A549 (cell line): ENCODE results near the gene CTDSPL. TPM values are rescaled to one million over a fixed set of nuclear protein-coding genes. Genes with fewer than 3 reads are reported as not detected.

ENCODE experiments used
- ATAC-seq, 2 experiments: fragments of 200-7000 bp in 1 of 2; fragments of >200 bp in 1 of 2; cut with Nextera tagmentation in 1 of 2; cut with Tn5 transposase in 1 of 2; 3 replicates each; pipeline versions ENCODE4 v1.8.0 to v1.9.1; 2018 to 2020; ENCODE audit warnings: mild to moderate bottlenecking in 1 of 2, moderate library complexity in 1 of 2
- CTCF ChIA-PET: fragments of 300-600 bp; sonication (Branson Sonifier 250); formaldehyde crosslinking; extraction: SDS; loops from one replicate; lab custom pipeline; 2021; ENCODE audit warnings: antibody characterized with exemption, inconsistent platforms; lab: Yijun Ruan, JAX
- POLR2A ChIA-PET: fragments of 350-600 bp; formaldehyde crosslinking; extraction: SDS; loops from one replicate; lab custom pipeline; 2021; ENCODE audit warnings: antibody characterized with exemption, inconsistent platforms; lab: Yijun Ruan, JAX
- DNase-seq, 2 experiments: peaks; one replicate each; pipeline versions ENCODE4 v3.0.0 to v3.0.0-alpha.2; 2011 to 2016; ENCODE audit warnings: low read depth in 1 of 2, low spot score in 1 of 2
- FAIRE-seq: peaks from 2 replicates; lab custom pipeline; 2011; peaks lifted over from hg19 to GRCh38; lab: Jason Lieb, UNC
- H3K27ac ChIP-seq, 2 experiments: fragments of >200 bp; sonication (Bioruptor Twin); formaldehyde crosslinking; 3 replicates each; pipeline ENCODE4 v1.5.1; 2016 to 2017
- H3K4me1 ChIP-seq: fragments of >200 bp; sonication (Bioruptor Twin); formaldehyde crosslinking; 3 replicates; pipeline ENCODE4 v1.6.1; 2016
- H3K4me2 ChIP-seq: fragments of >200 bp; sonication (Bioruptor Twin); formaldehyde crosslinking; 3 replicates; pipeline ENCODE4 v1.6.1; 2016
- H3K4me3 ChIP-seq: fragments of >200 bp; sonication (Bioruptor Twin); formaldehyde crosslinking; 3 replicates; pipeline ENCODE4 v1.5.1; 2016
- H3K9me3 ChIP-seq: fragments of >200 bp; sonication (Bioruptor Twin); formaldehyde crosslinking; 3 replicates; pipeline ENCODE4 v1.6.1; 2016
- CHD2 ChIP-seq: fragments of 150-350 bp; IDR thresholded peaks from 2 replicates; pipeline ENCODE4 v1.6.1; 2014; ENCODE audit warnings: low read length; ENCODE audit not compliant: partially characterized antibody
- EHMT2 ChIP-seq: fragments of 200-600 bp; sonication (generic); IDR thresholded peaks from 2 replicates; pipeline ENCODE4 v1.6.1; 2016; ENCODE audit warnings: antibody characterized with exemption, low read depth, mild to moderate bottlenecking, moderate library complexity
- FOXS1 ChIP-seq: fragments of 250-450 bp; sonication (Bioruptor Pico); IDR thresholded peaks from 2 replicates; pipeline ENCODE4 v1.5.0; 2020; ENCODE audit warnings: mild to moderate bottlenecking, moderate library complexity
- GATA3 ChIP-seq: IDR thresholded peaks from 2 replicates; pipeline ENCODE4 v1.6.1; 2012; ENCODE audit warnings: borderline replicate concordance
- HOXB13 ChIP-seq: fragments of 250-450 bp; sonication (Bioruptor Pico); IDR thresholded peaks from 2 replicates; pipeline ENCODE4 v1.5.0; 2020; ENCODE audit warnings: low read depth, mild to moderate bottlenecking, moderate library complexity
- KDM5A ChIP-seq: fragments of 200-600 bp; sonication (generic); IDR thresholded peaks from 2 replicates; pipeline ENCODE4 v1.6.1; 2016; ENCODE audit warnings: antibody characterized with exemption, mild to moderate bottlenecking
- NFE2L2 ChIP-seq: fragments of 150-350 bp; conservative IDR thresholded peaks from 2 replicates; pipeline ENCODE4 v1.6.1; 2014; ENCODE audit warnings: low read length
- NPAS2 ChIP-seq: fragments of 250-450 bp; sonication (Bioruptor Pico); IDR thresholded peaks from 2 replicates; pipeline ENCODE4 v1.8.0; 2022; ENCODE audit warnings: mild to moderate bottlenecking, moderate library complexity, borderline replicate concordance
- NR3C1 ChIP-seq: fragments of >200 bp; sonication (Bioruptor Twin); formaldehyde crosslinking; IDR thresholded peaks from 3 replicates; pipeline ENCODE4 v1.6.1; 2017
- PHF8 ChIP-seq: fragments of 200-600 bp; sonication (generic); IDR thresholded peaks from 2 replicates; pipeline ENCODE4 v1.6.1; 2016; ENCODE audit warnings: low read depth, mild to moderate bottlenecking, antibody characterized with exemption, moderate library complexity, borderline replicate concordance
- POLR2A ChIP-seq: IDR thresholded peaks from 2 replicates; pipeline ENCODE4 v1.6.1; 2012; ENCODE audit warnings: mild to moderate bottlenecking, low read length
- POLR2AphosphoS2 ChIP-seq: conservative IDR thresholded peaks from 2 replicates; pipeline ENCODE4 v1.6.1; 2012; ENCODE audit warnings: low read length, improper control_type of control experiment, inconsistent platforms
- RARB ChIP-seq: fragments of 250-450 bp; sonication (Bioruptor Pico); IDR thresholded peaks from 2 replicates; pipeline ENCODE4 v1.8.0; 2021; ENCODE audit warnings: mild to moderate bottlenecking, moderate library complexity
- RCOR1 ChIP-seq: fragments of 150-350 bp; IDR thresholded peaks from 2 replicates; pipeline ENCODE4 v1.6.1; 2014; ENCODE audit warnings: antibody characterized with exemption, low read length, low read depth
- SMC3 ChIP-seq: fragments of >200 bp; sonication (Bioruptor Twin); formaldehyde crosslinking; IDR thresholded peaks from 3 replicates; pipeline ENCODE4 v1.6.1; 2018; ENCODE audit warnings: inconsistent platforms
- TFCP2L1 ChIP-seq: fragments of 250-450 bp; sonication (Bioruptor Pico); IDR thresholded peaks from 2 replicates; pipeline ENCODE4 v1.5.0; 2021; ENCODE audit warnings: mild to moderate bottlenecking
- ZC3H11A ChIP-seq: fragments of 450-650 bp; IDR thresholded peaks from 2 replicates; pipeline ENCODE4 v1.6.1; 2014; ENCODE audit warnings: antibody characterized with exemption, mild to moderate bottlenecking
- ZFP36 ChIP-seq: fragments of 450-650 bp; IDR thresholded peaks from 2 replicates; pipeline ENCODE4 v1.6.1; 2014; ENCODE audit warnings: borderline replicate concordance; ENCODE audit not compliant: partially characterized antibody
- ZNF302 ChIP-seq: fragments of 250-450 bp; sonication (Bioruptor Pico); IDR thresholded peaks from 2 replicates; pipeline ENCODE4 v1.9.0; 2021; ENCODE audit warnings: inconsistent platforms, mild to moderate bottlenecking, moderate library complexity
- WGBS: methylation state at CpG from one replicate; pipeline ENCODE4 v1.1.6; 2017; ENCODE audit errors: missing lambda C conversion rate; 5-methylcytosine and 5-hydroxymethylcytosine counted together
- polyA plus RNA-seq, 4 experiments: library from polyadenylated mRNA; depleted of rRNA in 3 of 4; stranded (reverse); fragments of >200 nt; fragmentation: RNase III in 1 of 4; extraction: RNeasy Plus Mini Kit Qiagen cat#74134 plus additional on column Dnase treatment in 1 of 4; gene quantifications; 2 replicates in 3 of 4; 3 replicates in 1 of 4; pipeline ENCODE4 v1.2.3, GENCODE V29; 2011 to 2017
- TF ChIP-seq, protein P1 (sequence below): IDR thresholded peaks from 2 replicates; pipeline ENCODE4 v1.6.1; 2012
- TF ChIP-seq, protein P2 (sequence below): IDR thresholded peaks from 2 replicates; pipeline ENCODE4 v1.6.1; 2012
- TF ChIP-seq, protein P3 (sequence below): IDR thresholded peaks from 2 replicates; pipeline ENCODE4 v1.6.1; 2012; ENCODE audit warnings: low read depth, borderline replicate concordance
- TF ChIP-seq, protein P4 (sequence below): fragments of 150-350 bp; IDR thresholded peaks from 2 replicates; pipeline ENCODE4 v1.6.1; 2014; ENCODE audit warnings: low read depth, mild to moderate bottlenecking, low read length

CTDSPL gene
- polyA plus RNA-seq, 2 of the 4 experiments (the other 2 are of a cell fraction): 9.9 to 35.1 TPM

DNA sequence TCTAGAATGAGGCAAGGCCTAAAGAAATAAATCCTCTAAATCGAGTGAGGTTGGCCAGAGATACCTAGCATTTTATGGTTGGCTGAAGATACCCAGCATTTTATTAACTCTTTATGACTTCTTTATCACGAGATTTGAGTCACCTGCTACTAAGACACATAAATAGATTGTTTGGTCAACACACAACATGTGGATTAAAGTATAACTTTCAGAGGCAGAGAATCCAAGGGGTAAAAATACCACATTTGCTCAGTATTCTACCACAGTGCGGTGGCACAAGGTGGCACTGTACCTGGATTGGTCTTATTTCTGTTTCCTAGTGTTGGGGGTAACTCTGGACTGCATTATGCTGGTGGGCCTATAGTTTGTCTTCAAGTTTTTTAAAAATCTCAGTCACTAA lies 102.0 kb downstream of the CTDSPL start:
- ChIA-PET POLR2A (no interaction called here), CTCF (interaction anchor here (3.5 to 6.4 kb wide), 2 partner anchors 9 to 11 kb away, joined by 23 to 74 read pairs; no protein-coding TSS in a partner anchor)
- no peak for DNase-seq
- H3K9me3 ChIP-seq: no peaks in the 10 kb centered on the region
- H3K4me1 ChIP-seq: peaks cover 44% of the 10 kb centered on the region
- WGBS: 49% methylated on average over 3 of the region's 3 CpGs
- no peak overlapping the region for H3K27ac ChIP-seq
- H3K4me3 ChIP-seq: no peak overlapping the region
- peak overlapping the region; percentile 67; the same call in 2 of the 3 replicates for H3K4me2 ChIP-seq
- TF ChIP-seq SMC3: no peak
- TF ChIP-seq, protein P1, sequence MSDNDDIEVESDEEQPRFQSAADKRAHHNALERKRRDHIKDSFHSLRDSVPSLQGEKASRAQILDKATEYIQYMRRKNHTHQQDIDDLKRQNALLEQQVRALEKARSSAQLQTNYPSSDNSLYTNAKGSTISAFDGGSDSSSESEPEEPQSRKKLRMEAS: no peak
- no peak for TF ChIP-seq ZNF302 (CRISPR knock-in tag)
- TF ChIP-seq ZC3H11A: no peak
- TF ChIP-seq HOXB13: no peak
- no peak for FAIRE-seq
- no peak for ATAC-seq

- 92% methylated on average over 3 of the region's 3 CpGs for WGBS
- peaks cover 44% of the 10 kb centered on the region for H3K4me1 ChIP-seq
- FAIRE-seq: no peak
- CTCF ChIA-PET: interaction anchor here (0.8 to 6.4 kb wide), 3 partner anchors 9 to 40 kb away, joined by 3 to 74 read pairs (median 23); no protein-coding TSS in a partner anchor
- H3K27ac ChIP-seq: 0 out of 6 replicates have a peak overlapping the region, but pooled peaks of 1 of the 2 experiments have one; percentile 0
- ATAC-seq: no peak
- DNase-seq: no peak
- H3K9me3 ChIP-seq: no peaks in the 10 kb centered on the region
- POLR2A ChIA-PET: no interaction called here
- H3K4me3 ChIP-seq: no peak overlapping the region
- TF ChIP-seq NPAS2 (CRISPR knock-in tag): no peak
- TF ChIP-seq ZFP36: no peak
- peak overlapping the region; percentile 67 for H3K4me2 ChIP-seq
Measured at GRCh38 chr3:37964146-37964545, 102.5 kb downstream of the CTDSPL start.

GRCh38 chr3:37964716-37965115 lies 103.0 kb downstream of the CTDSPL start:
- FAIRE-seq: no peak

More at GRCh38 chr3:37964716-37965115, 103.0 kb downstream of the CTDSPL start:
- Histone ChIP-seq H3K27ac (peak overlapping the region; percentile 8 to 50; a peak in 3 of 6 replicates), H3K4me1 (peaks cover 44% of the 10 kb centered on the region), H3K4me2 (peak overlapping the region; percentile 67), H3K9me3 (no peaks in the 10 kb centered on the region), H3K4me3 (no peak overlapping the region)
- WGBS: 6% methylated on average over 1 of the region's 1 CpG
- ChIA-PET CTCF (interaction anchor here (0.8 to 6.4 kb wide), 3 partner anchors 10 to 39 kb away, joined by 3 to 74 read pairs (median 23); no protein-coding TSS in a partner anchor), POLR2A (no interaction called here)
- DNase-seq (peak in 1 of 2 experiments; percentile 57), ATAC-seq (peak in 1 of 2 experiments; percentile 28; a peak in 1 of 6 replicates)
- TF ChIP-seq, protein P2, sequence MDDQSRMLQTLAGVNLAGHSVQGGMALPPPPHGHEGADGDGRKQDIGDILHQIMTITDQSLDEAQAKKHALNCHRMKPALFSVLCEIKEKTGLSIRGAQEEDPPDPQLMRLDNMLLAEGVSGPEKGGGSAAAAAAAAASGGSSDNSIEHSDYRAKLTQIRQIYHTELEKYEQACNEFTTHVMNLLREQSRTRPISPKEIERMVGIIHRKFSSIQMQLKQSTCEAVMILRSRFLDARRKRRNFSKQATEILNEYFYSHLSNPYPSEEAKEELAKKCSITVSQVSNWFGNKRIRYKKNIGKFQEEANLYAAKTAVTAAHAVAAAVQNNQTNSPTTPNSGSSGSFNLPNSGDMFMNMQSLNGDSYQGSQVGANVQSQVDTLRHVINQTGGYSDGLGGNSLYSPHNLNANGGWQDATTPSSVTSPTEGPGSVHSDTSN: no peak
- TF ChIP-seq KDM5A: no peak
- no peak for TF ChIP-seq TFCP2L1 (CRISPR knock-in tag)
- TF ChIP-seq ZC3H11A: no peak
- TF ChIP-seq, protein P3, sequence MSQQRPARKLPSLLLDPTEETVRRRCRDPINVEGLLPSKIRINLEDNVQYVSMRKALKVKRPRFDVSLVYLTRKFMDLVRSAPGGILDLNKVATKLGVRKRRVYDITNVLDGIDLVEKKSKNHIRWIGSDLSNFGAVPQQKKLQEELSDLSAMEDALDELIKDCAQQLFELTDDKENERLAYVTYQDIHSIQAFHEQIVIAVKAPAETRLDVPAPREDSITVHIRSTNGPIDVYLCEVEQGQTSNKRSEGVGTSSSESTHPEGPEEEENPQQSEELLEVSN: no peak
- TF ChIP-seq FOXS1 (CRISPR knock-in tag): no peak
- TF ChIP-seq HOXB13: no peak
- no peak for TF ChIP-seq NFE2L2
- no peak for TF ChIP-seq CHD2
- no peak for TF ChIP-seq EHMT2
- TF ChIP-seq POLR2AphosphoS2: no peak
- TF ChIP-seq PHF8: no peak
- no peak for TF ChIP-seq RARB (CRISPR knock-in tag)
- TF ChIP-seq RCOR1: no peak
- TF ChIP-seq POLR2A: no peak
- TF ChIP-seq, protein P4, sequence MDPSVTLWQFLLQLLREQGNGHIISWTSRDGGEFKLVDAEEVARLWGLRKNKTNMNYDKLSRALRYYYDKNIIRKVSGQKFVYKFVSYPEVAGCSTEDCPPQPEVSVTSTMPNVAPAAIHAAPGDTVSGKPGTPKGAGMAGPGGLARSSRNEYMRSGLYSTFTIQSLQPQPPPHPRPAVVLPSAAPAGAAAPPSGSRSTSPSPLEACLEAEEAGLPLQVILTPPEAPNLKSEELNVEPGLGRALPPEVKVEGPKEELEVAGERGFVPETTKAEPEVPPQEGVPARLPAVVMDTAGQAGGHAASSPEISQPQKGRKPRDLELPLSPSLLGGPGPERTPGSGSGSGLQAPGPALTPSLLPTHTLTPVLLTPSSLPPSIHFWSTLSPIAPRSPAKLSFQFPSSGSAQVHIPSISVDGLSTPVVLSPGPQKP: no peak
- TF ChIP-seq NR3C1: no peak
- TF ChIP-seq GATA3: no peak
